Gastroesophageal sphincter (tissue), 4 donors: Measurements from ENCODE around the gene RIMOC1. TPM values are rescaled to one million over a fixed set of nuclear protein-coding genes. Genes with fewer than 3 reads are reported as not detected.
A peak's percentile ranks its signal among the peaks of the same experiment; 100 is the strongest.

Source experiments
- ATAC-seq: fragments of 150-250 bp; one replicate; pipeline ENCODE4 v1.9.1; 2016; ENCODE audit warnings: mild to moderate bottlenecking, moderate library complexity
- H3K27ac ChIP-seq, 4 donors: fragments of 200-600 bp; sonication (generic) in 3 of 4; 1 replicate in 3 of 4; 2 replicates in 1 of 4; pipeline ENCODE4 v1.5.1; 2016 to 2019
- H3K27me3 ChIP-seq: fragments of 200-600 bp; sonication (generic); one replicate; pipeline ENCODE4 v1.5.1; 2019
- H3K36me3 ChIP-seq, 2 donors: fragments of 200-600 bp; sonication (generic); one replicate each; pipeline ENCODE4 v1.5.1; 2019; ENCODE audit warnings: control low read depth in 1 of 2
- H3K4me1 ChIP-seq, 3 donors: fragments of 200-600 bp; sonication (generic); 1 replicate in 2 of 3; 2 replicates in 1 of 3; pipeline ENCODE4 v1.5.1; 2016 to 2019; ENCODE audit warnings: control low read depth in 2 of 3
- H3K4me3 ChIP-seq, 2 donors: fragments of 200-600 bp; sonication (generic); one replicate each; pipeline ENCODE4 v1.5.1; 2019; ENCODE audit warnings: mild to moderate bottlenecking in 1 of 2, moderate library complexity in 1 of 2
- H3K9me3 ChIP-seq, 3 donors: fragments of 200-600 bp; sonication (generic); one replicate each; pipeline ENCODE4 v1.5.1; 2017 to 2019; ENCODE audit warnings: control low read depth in 2 of 3
- CTCF ChIP-seq, 4 experiments: fragments of 200-600 bp in 2 of 4; fragments of 450-650 bp in 2 of 4; sonication (generic) in 1 of 4; IDR thresholded peaks; one replicate each; pipeline ENCODE4 v1.5.1; 2017 to 2019; ENCODE audit warnings: antibody characterized with exemption in 4 of 4, mild to moderate bottlenecking in 2 of 4, moderate library complexity in 2 of 4
- EP300 ChIP-seq: sonication (generic); formaldehyde crosslinking; IDR thresholded peaks from one replicate; pipeline ENCODE4 v1.6.1; 2017; ENCODE audit warnings: antibody characterized with exemption, mild to moderate bottlenecking
- POLR2A ChIP-seq, 2 donors: fragments of 450-650 bp; IDR thresholded peaks; one replicate each; pipeline ENCODE4 v1.6.1; 2017; ENCODE audit warnings: antibody characterized with exemption in 2 of 2, mild to moderate bottlenecking in 2 of 2, moderate library complexity in 1 of 2
- POLR2AphosphoS5 ChIP-seq: sonication (generic); formaldehyde crosslinking; IDR thresholded peaks from one replicate; pipeline ENCODE4 v1.6.1; 2017; ENCODE audit warnings: antibody characterized with exemption
- WGBS, 2 donors: methylation state at CpG; one replicate each; pipeline ENCODE4 v1.1.5; 2018; ENCODE audit warnings: low coverage in 1 of 2; 5-methylcytosine and 5-hydroxymethylcytosine counted together
- total RNA-seq, 4 donors: library from RNA; depleted of rRNA; stranded (reverse); fragments of >200 nt; gene quantifications; one replicate each; pipeline ENCODE4 v1.1.0, GENCODE V29; 2016

Gene RIMOC1, protein sequence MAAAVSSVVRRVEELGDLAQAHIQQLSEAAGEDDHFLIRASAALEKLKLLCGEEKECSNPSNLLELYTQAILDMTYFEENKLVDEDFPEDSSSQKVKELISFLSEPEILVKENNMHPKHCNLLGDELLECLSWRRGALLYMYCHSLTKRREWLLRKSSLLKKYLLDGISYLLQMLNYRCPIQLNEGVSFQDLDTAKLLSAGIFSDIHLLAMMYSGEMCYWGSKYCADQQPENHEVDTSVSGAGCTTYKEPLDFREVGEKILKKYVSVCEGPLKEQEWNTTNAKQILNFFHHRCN
- total RNA-seq: 10 to 100 TPM; 21.7 to 26.3 (median 24.1) TPM

DNA sequence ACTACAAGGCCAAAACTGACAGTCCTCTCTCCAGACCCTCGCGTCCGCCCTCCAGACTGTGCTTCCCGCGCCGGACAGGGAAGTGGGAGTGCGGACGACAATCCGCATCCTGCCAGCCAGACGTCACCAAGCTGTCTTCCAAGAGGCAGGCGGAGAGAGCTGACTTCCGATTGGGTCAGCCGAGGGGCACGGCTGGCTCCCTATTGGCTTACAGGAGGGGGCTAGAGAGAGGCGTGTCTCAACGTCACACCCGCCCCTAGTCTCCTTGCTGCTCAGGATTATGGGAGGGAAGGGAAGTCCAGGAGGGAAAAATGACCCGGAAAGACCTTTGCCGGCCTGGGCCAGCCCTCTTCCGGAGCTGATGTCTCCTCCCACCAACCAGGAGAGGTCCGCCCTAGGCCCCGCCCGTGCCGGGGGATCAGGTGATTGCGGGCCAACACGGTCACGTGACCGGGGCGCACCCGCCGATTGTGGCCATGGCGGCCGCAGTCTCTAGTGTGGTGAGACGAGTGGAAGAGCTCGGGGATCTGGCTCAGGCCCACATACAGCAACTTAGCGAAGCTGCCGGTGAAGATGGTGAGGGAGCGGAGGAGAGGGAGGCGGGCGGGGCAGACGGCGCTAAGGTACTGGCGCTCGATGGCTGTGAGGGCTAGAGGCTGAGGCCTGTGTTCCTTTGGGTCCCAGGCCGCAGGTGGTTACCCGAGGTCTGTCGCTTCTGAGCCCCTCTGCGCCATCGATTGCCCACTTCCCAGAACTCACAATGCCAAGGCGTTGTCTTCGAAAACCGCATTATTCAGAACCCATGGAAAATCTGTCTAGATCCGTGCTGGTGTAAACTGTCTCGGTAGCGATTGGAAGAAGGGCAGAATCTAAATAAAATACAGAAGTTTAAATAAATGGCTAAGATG, at the start of gene RIMOC1:
TSS of gene RIMOC1 (plus strand) at position 453 of the 908 bp plus-strand sequence. CDS start at position 477, 24 bp downstream.
- 0 to 1% methylated on average over 5 to 27 of the region's 55 CpGs for WGBS, 2 donors

DNA sequence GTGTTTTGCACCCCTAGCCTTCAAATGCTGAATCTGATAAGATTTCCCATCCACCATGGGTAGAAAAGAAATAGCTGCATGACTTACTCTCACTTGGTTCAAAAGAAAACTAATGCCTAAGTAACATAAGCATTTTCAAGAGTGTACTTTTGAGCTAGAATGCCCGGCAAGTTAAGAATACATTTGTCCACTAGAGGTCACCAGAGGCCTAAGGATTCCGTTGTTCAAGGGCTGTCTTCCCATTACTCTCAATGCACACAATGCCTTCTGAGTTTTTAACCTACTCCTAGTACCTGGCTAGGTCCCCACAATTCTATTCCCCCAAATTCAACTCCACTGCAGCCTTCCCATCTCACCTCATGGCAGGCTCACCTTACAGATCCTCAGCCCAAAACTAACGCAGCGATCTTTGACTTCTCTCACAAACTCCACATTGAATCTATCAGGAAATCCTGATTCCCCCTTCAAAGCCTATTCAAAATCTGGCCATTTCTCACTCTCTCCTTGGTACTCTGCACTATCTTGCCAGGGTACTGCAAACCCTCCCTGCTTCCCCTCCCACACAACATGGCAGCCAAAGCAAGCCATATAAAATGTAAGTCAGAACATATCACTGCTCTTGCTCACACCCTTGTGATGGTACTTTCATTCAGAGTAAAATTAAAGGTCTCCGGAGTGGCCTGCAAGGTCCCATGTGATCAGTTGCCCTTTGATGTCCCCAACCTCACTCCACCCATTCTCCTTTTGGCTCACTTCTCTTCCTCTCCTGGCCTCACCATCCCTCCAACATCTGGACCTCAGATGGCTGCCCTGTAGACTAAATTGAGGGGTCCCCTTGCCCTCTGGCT, 47.3 kb upstream of the RIMOC1 start:
- no peak for TF ChIP-seq EP300
- TF ChIP-seq POLR2AphosphoS5: no peak
- no peak for TF ChIP-seq POLR2A (IDR thresholded peaks at IDR 0.05)
- peak; percentile 55 to 81 (median 69) for TF ChIP-seq CTCF (IDR thresholded peaks at IDR 0.05)
- H3K36me3 ChIP-seq: peaks cover 4 to 88% of the 10 kb centered on the region in 2 donors
- no peaks in the 10 kb centered on the region for H3K27me3 ChIP-seq
- no peak overlapping the region for H3K4me3 ChIP-seq
- no peak overlapping the region for H3K27ac ChIP-seq
- WGBS, 2 donors: 33 to 49% methylated on average over 5 of the region's 5 CpGs
- H3K9me3 ChIP-seq: no peaks in the 10 kb centered on the region
- H3K4me1 ChIP-seq: no peaks in the 10 kb centered on the region
- ATAC-seq: peak; percentile 74

More for the DNA sequence above, at the start of gene RIMOC1:
- H3K9me3 ChIP-seq: no peaks in the 10 kb centered on the region
- TF ChIP-seq POLR2AphosphoS5 (peak; percentile 98), CTCF (IDR thresholded peaks at IDR 0.05) (peak in 1 of 4 experiments; percentile 8), POLR2A (IDR thresholded peaks at IDR 0.05) (peak; percentile 89), EP300 (no peak)
- ATAC-seq: peak; percentile 100
- H3K4me3 ChIP-seq: peak within 1 kb of the TSS; percentile 51 to 66
- H3K27ac ChIP-seq: peak within 1 kb of the TSS; percentile 77 to 91 (median 89)
- H3K4me1 ChIP-seq: peaks cover 5 to 52% (median 8%) of the 10 kb centered on the region in 3 donors
- H3K36me3 ChIP-seq: peaks cover 0 to 25% of the 10 kb centered on the region in 2 donors
- no peaks in the 10 kb centered on the region for H3K27me3 ChIP-seq

DNA sequence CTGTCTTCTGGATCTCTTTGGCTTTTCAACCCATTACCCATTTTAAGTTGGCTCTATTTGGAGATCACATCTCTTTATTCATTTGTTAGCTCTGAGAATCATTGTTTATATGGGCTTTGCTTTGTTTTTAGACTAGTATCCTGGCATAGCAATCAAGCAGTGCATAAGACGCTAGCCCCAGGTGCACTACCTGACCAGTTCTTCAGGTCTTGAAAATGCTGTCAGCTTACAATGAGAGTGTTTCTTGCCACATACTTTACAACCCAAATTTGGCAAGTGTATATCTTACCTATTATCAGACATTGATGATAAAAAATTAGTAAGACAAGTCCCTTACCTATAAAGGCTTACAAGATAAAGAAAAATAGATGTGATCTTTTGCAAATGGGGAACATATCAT, 46.2 kb upstream of the RIMOC1 start:
- H3K9me3 ChIP-seq: no peaks in the 10 kb centered on the region
- H3K27me3 ChIP-seq: no peaks in the 10 kb centered on the region
- peaks cover 0 to 80% of the 10 kb centered on the region in 2 donors for H3K36me3 ChIP-seq
- no peak for ATAC-seq
- no peak overlapping the region for H3K27ac ChIP-seq
- no peaks in the 10 kb centered on the region for H3K4me1 ChIP-seq
- no peak overlapping the region for H3K4me3 ChIP-seq
- WGBS, 2 donors: 67 to 100% methylated on average over 1 of the region's 1 CpG
- TF ChIP-seq POLR2A (IDR thresholded peaks at IDR 0.05): no peak
- TF ChIP-seq POLR2AphosphoS5: no peak
- TF ChIP-seq EP300: no peak
- TF ChIP-seq CTCF (IDR thresholded peaks at IDR 0.05): no peak

- Histone ChIP-seq H3K4me3 (no peak overlapping the region), H3K36me3 (peaks cover 0 to 71% of the 10 kb centered on the region in 2 donors)
- no peak for ATAC-seq
Observed at GRCh38 chr5:41858890-41859289, 45.3 kb upstream of the RIMOC1 start.

More at GRCh38 chr5:41858890-41859289, 45.3 kb upstream of the RIMOC1 start:
- Histone ChIP-seq H3K27ac (no peak overlapping the region), H3K4me1 (peaks cover 0 to 3% (median 0%) of the 10 kb centered on the region in 3 donors), H3K27me3 (no peaks in the 10 kb centered on the region), H3K9me3 (no peaks in the 10 kb centered on the region)
- TF ChIP-seq POLR2AphosphoS5 (no peak), EP300 (no peak), POLR2A (IDR thresholded peaks at IDR 0.05) (no peak), CTCF (IDR thresholded peaks at IDR 0.05) (no peak)
- WGBS, 2 donors: 79 to 95% methylated on average over 2 of the region's 2 CpGs
